ENCODE results near the gene EFCAB6. TPM values are rescaled to one million over a fixed set of nuclear protein-coding genes. Genes with fewer than 3 reads are reported as not detected.

Gene EFCAB6
- total and polyA plus RNA-seq, 2 of the 4 experiments (the other 2 are of a cell fraction) = 0.44 to 1.1 TPM

DNA sequence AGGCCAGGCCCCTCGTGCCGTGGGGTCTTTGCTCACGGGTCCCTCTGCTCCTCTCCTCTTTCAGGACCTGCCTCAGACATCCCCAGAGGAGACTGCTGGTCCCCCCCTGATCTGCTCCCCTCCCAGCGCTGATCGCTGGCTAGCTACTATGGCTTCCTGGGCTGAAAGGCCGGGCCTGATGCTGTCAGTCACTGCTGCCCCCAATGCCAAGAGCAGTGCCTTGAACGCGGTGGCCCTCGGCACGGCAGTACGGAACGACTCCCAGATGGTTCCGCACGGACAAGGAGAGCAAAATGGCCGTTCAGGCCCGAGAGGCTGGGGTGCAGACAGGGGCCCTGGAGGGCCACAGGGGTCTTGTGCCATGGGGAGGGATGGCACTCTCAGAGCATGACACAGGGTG lies 28.7 kb upstream of the EFCAB6 start:
- Histone ChIP-seq H2BK20ac (ENCODE audit: low read depth, low read length) (no peak overlapping the region), H3K27me3 (ENCODE audit: control insufficient read depth, insufficient read depth, low read length) (no peaks in the 10 kb centered on the region; the same call in 1 of the 2 replicates), H3K9ac (ENCODE audit: low read depth, low read length) (no peak overlapping the region), H4K91ac (ENCODE audit: insufficient read depth, low read depth, low read length) (no peak overlapping the region), H2BK5ac (ENCODE audit: low read depth, low read length, poor library complexity, severe bottlenecking) (no peak overlapping the region), H3K23ac (ENCODE audit: low read depth, low read length) (no peak overlapping the region), H2BK15ac (ENCODE audit: low read depth, low read length) (no peak overlapping the region), H3K4ac (ENCODE audit: low read depth, low read length) (no peak overlapping the region), H4K5ac (ENCODE audit: low read depth, low read length) (no peak overlapping the region), H3K14ac (replicated peaks; ENCODE audit: low read depth, low read length) (no peak overlapping the region), H3K18ac (ENCODE audit: low read depth, low read length) (no peak overlapping the region), H3K4me3 (ENCODE audit: insufficient read depth, low read depth, low read length) (no peak overlapping the region), H2AK5ac (ENCODE audit: low read depth, low read length) (no peak overlapping the region), H3K4me1 (ENCODE audit: control insufficient read depth, insufficient read depth, low read length) (no peaks in the 10 kb centered on the region), H4K20me1 (ENCODE audit: insufficient read depth, low read length) (no peaks in the 10 kb centered on the region; the same call in 1 of the 2 replicates), H3K56ac (ENCODE audit: extremely low read depth, insufficient read depth, low read length) (no peak overlapping the region), H3K36me3 (ENCODE audit: control insufficient read depth, insufficient read depth, low read length) (peaks cover 7% of the 10 kb centered on the region; the same call in 1 of the 2 replicates), H3K9me3 (ENCODE audit: control insufficient read depth, insufficient read depth, low read length) (no peaks in the 10 kb centered on the region), H2BK120ac (ENCODE audit: low read depth, low read length) (no peak overlapping the region), H4K8ac (ENCODE audit: low read depth in 2 of 2, low read length in 2 of 2) (no peak overlapping the region), H2AK9ac (replicated peaks; ENCODE audit: low read depth, low read length, poor library complexity) (no peak overlapping the region), H2AFZ (replicated peaks; ENCODE audit: low read length, poor library complexity) (no peak overlapping the region), H3K9me1 (ENCODE audit: insufficient read depth, low read length) (no peaks in the 10 kb centered on the region), H3K4me2 (ENCODE audit: low read depth, low read length) (no peak overlapping the region), H3K79me1 (ENCODE audit: low read depth in 1 of 2, low read length in 2 of 2) (no peaks in the 10 kb centered on the region; a peak in 1 of 4 replicates), H3K27ac (ENCODE audit: insufficient read depth, low read length) (no peak overlapping the region)
- ChIA-PET CTCF (no interaction called here), POLR2A (ENCODE audit: unreplicated experiment) (no interaction called here)
- TF ChIP-seq, protein P1, sequence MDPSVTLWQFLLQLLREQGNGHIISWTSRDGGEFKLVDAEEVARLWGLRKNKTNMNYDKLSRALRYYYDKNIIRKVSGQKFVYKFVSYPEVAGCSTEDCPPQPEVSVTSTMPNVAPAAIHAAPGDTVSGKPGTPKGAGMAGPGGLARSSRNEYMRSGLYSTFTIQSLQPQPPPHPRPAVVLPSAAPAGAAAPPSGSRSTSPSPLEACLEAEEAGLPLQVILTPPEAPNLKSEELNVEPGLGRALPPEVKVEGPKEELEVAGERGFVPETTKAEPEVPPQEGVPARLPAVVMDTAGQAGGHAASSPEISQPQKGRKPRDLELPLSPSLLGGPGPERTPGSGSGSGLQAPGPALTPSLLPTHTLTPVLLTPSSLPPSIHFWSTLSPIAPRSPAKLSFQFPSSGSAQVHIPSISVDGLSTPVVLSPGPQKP (IDR thresholded peaks at IDR 0.05; ENCODE audit: borderline replicate concordance, low read depth, low read length) = no peak
- TF ChIP-seq, protein P2, sequence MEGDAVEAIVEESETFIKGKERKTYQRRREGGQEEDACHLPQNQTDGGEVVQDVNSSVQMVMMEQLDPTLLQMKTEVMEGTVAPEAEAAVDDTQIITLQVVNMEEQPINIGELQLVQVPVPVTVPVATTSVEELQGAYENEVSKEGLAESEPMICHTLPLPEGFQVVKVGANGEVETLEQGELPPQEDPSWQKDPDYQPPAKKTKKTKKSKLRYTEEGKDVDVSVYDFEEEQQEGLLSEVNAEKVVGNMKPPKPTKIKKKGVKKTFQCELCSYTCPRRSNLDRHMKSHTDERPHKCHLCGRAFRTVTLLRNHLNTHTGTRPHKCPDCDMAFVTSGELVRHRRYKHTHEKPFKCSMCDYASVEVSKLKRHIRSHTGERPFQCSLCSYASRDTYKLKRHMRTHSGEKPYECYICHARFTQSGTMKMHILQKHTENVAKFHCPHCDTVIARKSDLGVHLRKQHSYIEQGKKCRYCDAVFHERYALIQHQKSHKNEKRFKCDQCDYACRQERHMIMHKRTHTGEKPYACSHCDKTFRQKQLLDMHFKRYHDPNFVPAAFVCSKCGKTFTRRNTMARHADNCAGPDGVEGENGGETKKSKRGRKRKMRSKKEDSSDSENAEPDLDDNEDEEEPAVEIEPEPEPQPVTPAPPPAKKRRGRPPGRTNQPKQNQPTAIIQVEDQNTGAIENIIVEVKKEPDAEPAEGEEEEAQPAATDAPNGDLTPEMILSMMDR (conservative IDR thresholded peaks at IDR 0.05; ENCODE audit: low read depth, low read length) = no peak
- TF ChIP-seq CHD1 (IDR thresholded peaks at IDR 0.05; ENCODE audit: low read depth, low read length) (no peak), RFX5 (IDR thresholded peaks at IDR 0.05; ENCODE audit: low read depth, low read length) (no peak)
- no TSS peak for BruUV-seq (replicated peaks)
- DNase-seq = no peak
- no peak for ATAC-seq (ENCODE audit: low read depth)
- dilution Hi-C loops (cut with HindIII; ENCODE audit: low sequenced_read_pairs, unreplicated experiment) = no loop called here
- in situ Hi-C loops (cut with MboI; ENCODE audit: low sequenced_read_pairs) = no loop called here
- intact Hi-C loops (cut with micrococcal nuclease) = no loop called here
- WGBS, 2 experiments (ENCODE audit: extremely low coverage in 2 of 2, insufficient read length in 1 of 2) = 76% methylated on average over 15 of the region's 16 CpGs; no CpG with 5 or more reads in 1 of the 2 experiments
